ENCODE measurements around the gene SLC12A5.

The SLC12A5 gene

GRCh38 chr20:46056027-46056833 is 27.2 kb downstream of the SLC12A5 start:
- no peak for DNase-seq

GRCh38 chr20:46056970-46057855 is 28.2 kb downstream of the SLC12A5 start:
- DNase-seq = no peak

GRCh38 chr20:46057856-46058598 is 29.0 kb downstream of the SLC12A5 start:
- DNase-seq = no peak

DNA sequence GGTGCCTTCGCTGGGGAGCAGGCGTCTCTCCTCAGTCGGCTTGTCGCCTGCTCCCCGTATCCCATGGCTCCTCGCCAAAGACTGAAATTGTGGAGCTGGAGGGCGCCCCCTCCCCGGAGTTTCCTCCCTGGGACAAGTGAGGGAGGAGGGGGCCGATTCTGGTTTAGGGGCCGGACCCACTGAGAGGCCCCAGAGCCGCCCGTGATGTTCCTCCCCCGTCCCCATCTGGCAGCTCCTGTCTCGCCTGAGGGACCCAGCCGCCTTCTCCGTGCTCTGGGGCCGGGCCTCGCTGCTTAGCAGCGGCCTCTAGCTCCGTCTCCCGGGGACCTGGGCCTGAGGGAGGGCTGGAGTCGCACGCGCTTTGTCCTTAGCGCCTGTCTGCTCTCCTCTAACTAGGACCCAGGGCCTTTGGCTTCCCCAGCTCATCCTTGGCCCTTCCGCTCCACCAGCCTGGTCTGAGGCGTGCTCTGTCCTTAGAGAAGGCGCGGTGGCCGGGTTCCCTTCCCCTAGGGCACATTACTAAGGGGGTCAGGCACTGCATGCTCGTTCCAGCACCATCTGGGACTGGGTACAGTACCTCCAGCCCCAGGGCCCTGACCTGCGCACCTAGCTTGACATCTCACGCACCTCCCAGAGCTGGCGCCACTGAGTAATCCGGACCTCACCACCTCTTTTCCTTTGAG is 29.7 kb downstream of the SLC12A5 start:
- DNase-seq = no peak

DNA sequence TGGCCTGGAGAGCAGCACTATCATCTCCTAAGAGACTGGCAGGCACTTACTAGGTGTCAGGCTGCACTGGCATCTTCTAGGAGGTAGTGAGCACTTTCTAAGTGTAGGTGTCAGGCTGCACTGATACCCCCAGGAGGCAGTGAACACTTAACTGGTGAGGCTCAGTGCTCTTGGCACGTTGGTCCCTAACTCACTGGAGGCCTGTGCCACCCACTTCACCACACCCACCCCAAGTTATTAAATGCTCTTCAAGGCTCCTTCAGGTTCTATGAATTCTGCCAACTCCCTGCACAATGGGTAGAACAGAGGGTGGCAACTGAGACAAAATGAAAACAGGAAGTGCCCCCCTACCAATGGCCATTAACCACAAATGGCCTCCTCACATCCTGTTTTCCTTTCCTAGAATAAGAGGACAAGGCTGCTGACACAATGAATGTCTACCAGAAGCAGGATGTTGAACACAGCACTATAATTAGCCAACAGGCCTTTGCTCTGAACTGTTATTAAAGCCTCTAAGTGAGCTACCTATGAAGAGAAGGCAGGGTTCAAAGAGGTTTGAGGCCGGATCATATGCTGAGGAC is 31.4 kb downstream of the SLC12A5 start:
- DNase-seq = peak in 2 of 3 experiments; percentile 74 to 94

GRCh38 chr20:46060975-46061374 is 32.0 kb downstream of the SLC12A5 start:
- DNase-seq = no peak

- DNase-seq = no peak
Measured at GRCh38 chr20:46062151-46062550, 33.1 kb downstream of the SLC12A5 start.

DNA sequence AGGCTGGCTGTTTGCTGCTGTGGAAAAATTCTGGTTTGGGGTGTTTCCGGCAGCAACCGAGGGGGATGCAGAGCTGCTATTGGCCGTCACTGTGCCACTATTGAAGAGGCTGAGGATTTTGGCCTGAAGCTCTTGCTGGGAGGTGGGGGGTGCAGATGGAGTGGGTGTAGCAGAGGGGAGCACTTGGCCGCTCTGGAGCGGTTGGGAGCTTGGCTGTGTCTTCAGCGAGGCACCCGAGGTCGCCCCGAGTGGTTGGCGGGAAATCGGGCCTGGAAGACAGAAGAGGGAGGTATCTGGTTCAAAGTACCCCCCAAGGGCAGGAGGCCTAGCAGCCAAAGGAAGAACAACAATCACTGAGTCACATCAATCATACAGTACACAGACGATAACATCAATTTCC is 33.6 kb downstream of the SLC12A5 start:
- no peak for DNase-seq

GRCh38 chr20:46063151-46063550 is 34.1 kb downstream of the SLC12A5 start:
- no peak for DNase-seq

DNA sequence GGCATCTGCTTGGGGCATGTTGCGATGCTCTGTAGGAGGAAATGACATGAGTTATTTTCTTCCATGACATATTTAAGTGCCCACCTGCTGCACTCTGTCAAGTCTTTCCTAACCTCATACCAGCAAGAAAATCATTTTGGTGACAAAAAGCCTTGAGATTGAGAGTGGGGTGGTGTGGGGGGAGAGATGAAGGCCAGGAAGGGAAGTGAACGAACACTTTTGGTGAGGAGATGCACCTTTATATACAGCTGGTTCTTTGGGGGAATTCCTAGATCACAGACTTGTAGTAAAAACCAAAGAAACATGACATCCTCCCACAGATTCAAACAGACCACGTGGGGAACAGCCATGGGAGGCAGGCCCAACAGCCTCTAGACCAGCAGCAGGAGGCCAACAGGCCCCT is 34.6 kb downstream of the SLC12A5 start:
- DNase-seq = no peak

GRCh38 chr20:46065006-46065405 is 36.0 kb downstream of the SLC12A5 start:
- DNase-seq = no peak

DNA sequence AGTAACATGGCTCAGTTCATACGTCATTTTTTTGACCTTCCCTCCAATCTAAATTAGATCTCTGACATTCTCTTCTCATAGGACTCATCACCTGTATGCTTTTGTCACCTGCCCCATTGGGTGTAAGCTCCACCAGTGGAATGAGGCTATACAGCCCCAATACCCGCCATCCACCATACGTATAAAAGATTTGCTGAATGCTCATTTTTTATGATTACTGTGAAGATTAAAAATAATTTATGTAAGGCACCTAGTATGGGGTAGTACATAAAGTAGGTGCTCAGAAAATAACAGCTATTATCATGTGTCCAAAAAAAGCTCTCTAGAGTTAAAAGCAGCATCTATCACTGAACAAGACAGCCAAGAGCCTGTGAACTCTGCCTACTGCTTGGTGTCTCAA is 36.7 kb downstream of the SLC12A5 start:
- no peak for DNase-seq

DNA sequence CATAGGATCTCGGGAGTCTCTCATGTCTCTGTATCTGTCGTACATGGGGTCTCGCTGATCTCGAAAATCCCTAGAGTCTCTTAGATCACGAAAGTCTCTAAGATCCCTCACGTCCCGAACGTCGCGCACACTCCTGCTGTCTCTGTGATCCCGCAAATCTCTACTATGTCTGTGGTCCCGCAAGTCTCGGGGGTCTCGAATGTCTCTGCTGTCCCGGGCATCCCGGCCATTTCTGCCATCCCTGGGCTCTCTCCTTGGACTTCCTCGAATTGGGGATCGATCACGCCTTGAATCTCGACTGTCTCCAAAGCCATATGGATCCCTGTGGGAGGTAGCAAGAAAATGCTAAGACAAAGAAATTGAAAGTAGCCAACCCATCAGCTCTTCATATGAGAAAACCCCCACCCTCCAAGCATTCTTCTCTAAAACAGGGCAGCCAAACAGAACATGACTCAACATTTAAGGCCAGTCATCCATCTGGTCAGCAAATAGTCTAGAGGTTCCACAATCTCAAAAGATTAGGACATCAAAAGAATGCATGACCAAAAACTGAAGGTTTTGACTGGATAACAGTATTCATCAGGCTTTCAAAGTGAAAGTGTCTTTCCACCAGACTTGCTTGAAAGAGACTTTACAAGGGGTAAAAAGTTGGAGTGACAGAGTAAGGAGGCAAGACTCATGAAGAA is 41.3 kb downstream of the SLC12A5 start:
- DNase-seq = no peak

DNA sequence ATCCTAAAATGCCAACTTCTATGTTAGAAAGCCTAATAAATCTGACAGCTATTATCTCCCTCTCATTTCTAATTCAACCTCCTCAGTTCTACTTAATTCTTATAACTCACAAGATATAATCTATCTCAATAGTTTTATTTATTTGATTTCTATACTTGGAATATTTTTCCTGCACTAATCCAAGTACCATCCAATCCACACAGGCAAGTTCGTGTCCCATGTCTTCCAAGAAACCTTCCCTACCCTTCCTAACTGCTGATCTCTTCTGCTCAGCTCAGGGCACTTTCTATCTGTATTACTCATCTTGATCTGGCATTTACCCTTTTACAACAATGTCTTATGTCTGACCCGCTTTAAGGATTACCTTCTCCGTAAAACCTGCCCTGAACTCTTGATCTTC is 42.6 kb downstream of the SLC12A5 start:
- DNase-seq = no peak

- no peak for DNase-seq
Measured at GRCh38 chr20:46073024-46073423, 44.0 kb downstream of the SLC12A5 start.

GRCh38 chr20:46073443-46073842 is 44.4 kb downstream of the SLC12A5 start:
- DNase-seq = peak in 2 of 3 experiments; percentile 27 to 52

DNA sequence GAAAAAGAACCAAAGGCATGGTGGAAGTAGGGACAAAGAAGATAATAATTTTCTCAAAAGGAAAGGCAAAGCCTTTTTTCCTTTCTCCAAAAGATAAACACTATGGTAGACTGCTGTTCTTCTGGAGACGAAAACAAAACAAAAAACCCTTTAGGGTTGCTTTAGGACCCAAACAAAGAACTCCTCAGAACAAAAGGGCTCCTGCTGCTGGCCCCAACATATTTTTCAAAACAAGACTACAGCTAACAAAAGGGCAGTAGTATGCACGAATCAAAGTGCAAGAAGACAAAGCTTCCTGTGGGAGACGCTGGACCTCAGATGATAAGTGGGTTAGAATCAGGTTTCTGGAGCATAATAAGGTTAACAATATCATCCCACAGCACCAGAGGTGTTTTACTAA is 45.0 kb downstream of the SLC12A5 start:
- peak in 1 of 3 experiments; percentile 56 for DNase-seq

DNA sequence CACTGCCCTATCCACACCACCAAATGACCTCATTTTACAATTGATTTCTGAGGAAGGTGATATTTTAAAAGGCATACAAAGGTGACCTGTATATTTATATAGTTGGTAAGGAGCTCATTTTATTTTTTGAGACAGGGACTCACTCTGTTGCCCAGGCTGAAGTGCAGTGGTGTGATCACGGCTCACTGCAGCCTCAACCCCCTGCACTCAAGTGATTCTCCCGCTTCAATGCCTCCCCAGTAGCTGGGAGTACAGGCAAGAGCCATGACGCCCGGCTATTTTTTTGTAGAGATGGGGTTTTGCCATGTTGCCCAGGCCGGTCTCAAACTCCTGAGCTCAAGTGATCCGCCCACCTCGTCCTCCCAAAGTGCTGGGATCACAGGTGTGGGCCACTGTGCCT is 47.8 kb downstream of the SLC12A5 start:
- DNase-seq = no peak

DNA sequence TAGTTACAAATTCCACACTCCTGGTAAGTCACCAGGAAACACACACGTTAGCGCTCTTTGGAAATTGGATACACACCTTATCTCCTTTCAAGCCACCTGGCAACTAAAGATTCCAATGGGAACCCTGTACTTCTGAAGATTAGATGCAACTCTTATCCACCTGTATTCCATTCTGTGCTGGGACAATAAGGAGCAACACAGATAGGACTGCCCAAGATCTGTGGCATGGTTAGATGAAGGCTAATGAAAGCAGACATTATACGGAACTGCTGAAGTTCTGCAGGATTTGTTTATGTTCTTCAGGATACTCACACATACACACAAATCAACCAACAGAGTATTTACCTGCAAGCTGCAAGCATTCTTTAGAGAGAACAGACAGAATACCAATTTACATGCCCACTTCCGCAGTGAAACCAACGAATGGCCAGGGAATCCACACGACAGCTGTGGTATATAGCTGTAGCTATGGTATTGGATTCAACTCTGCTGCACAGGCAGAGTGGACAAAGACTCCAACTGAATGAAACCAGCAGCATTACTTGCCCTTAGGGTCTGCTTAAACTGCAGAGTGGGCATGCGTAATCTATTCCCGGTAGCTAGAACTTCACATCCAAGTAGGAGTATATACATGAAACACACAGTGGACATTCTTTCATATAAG is 48.8 kb downstream of the SLC12A5 start:
- no peak for DNase-seq

DNA sequence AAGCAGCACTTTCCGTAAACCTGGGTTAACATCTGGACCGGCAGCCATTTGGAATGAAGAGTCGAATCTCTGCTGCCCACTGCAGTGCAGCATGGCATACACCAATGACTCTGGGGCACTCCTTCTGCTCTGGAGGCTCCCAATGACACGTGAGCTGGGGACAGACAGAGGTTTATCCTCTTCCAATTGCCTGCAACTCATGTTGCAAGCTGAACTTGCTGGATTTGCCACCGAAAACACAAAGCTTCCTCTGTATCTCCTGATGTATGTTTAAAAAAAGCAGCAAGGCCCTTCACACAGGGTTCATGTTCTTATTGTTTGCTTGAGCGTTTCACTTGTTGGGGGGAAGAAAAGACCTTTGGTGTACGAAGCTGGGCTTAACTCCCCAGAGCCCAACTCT is 49.9 kb downstream of the SLC12A5 start:
- no peak for DNase-seq

DNA sequence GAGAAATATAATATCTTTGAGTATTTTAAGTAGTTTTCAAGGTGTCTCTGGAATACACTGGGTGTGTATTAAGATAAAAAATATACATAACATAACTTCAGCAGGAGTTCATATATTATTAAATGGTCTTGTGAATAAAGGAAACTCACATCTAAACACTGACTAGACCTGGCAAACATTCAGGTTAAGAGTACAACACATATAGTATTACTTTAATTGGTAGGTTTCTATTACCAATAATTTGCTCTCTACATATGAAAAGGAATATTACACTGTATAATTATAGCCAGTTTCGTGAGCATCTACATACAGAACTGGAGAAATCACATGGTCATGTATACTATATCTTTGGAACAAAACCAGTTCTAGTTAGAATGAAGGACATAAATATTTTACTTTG is 52.1 kb downstream of the SLC12A5 start:
- peak in 1 of 3 experiments; percentile 52 for DNase-seq
